GM19395 (cell line): ENCODE results near the gene TTC19.
"Not testable (repeated sequence)": the region's sequence is repeated elsewhere in the genome, so short reads cannot be mapped to it uniquely, and the experiment has no call there.

Experiments used
- ATAC-seq: cut with Tn5 transposase; IDR thresholded peaks from one replicate; pipeline ENCODE4 v1.9.1; 2021; ENCODE audit warnings: mild to moderate bottlenecking, moderate library complexity; ENCODE audit not compliant: unreplicated experiment

TTC19 gene

GRCh38 chr17:15972497-15972951 is 27.1 kb upstream of the TTC19 start:
- no peak for ATAC-seq

- ATAC-seq = no peak
These were observed 26.6 kb upstream of the TTC19 start for GRCh38 chr17:15973016-15973415.

- no peak for ATAC-seq
These were observed 25.8 kb upstream of the TTC19 start for GRCh38 chr17:15973834-15974233.

- ATAC-seq = no peak
These were observed 21.7 kb upstream of the TTC19 start for GRCh38 chr17:15977894-15978293.

GRCh38 chr17:15978606-15979005 is 21.0 kb upstream of the TTC19 start:
- no peak for ATAC-seq

- not testable (repeated sequence) for ATAC-seq
These were observed 20.6 kb upstream of the TTC19 start for GRCh38 chr17:15979013-15979412.

- peak; percentile 93 for ATAC-seq
These were observed 18.4 kb upstream of the TTC19 start for GRCh38 chr17:15981208-15981607.

- no peak for ATAC-seq
These were observed 17.7 kb upstream of the TTC19 start for GRCh38 chr17:15981646-15982580.

- ATAC-seq = no peak
These were observed 3.3 kb upstream of the TTC19 start for GRCh38 chr17:15996322-15996721.

GRCh38 chr17:15998031-15998562 is 1.5 kb upstream of the TTC19 start:
- no peak for ATAC-seq

- ATAC-seq = peak; percentile 47
These were observed 577 bp downstream of the TTC19 start for GRCh38 chr17:15999974-16000827.

- ATAC-seq = no peak
These were observed 1.7 kb downstream of the TTC19 start for GRCh38 chr17:16001226-16001897.

- ATAC-seq = no peak
These were observed 3.2 kb downstream of the TTC19 start for GRCh38 chr17:16002708-16003260.

- no peak for ATAC-seq
These were observed 4.2 kb downstream of the TTC19 start for GRCh38 chr17:16003841-16004240.

GRCh38 chr17:16005636-16006035 is 6.0 kb downstream of the TTC19 start:
- no peak for ATAC-seq

- no peak for ATAC-seq
These were observed 7.8 kb downstream of the TTC19 start for GRCh38 chr17:16007439-16007838.

GRCh38 chr17:16013943-16014407 is 14.4 kb downstream of the TTC19 start:
- ATAC-seq = no peak

- no peak for ATAC-seq
These were observed 19.7 kb downstream of the TTC19 start for GRCh38 chr17:16019347-16019746.

GRCh38 chr17:16023881-16024280 is 24.3 kb downstream of the TTC19 start:
- no peak for ATAC-seq

GRCh38 chr17:16025202-16025601 is 25.6 kb downstream of the TTC19 start:
- no peak for ATAC-seq
